Nephron progenitor cell (in vitro differentiated cells): ENCODE data around the gene CHRM4.
A peak's percentile ranks its signal among the peaks of the same experiment; 100 is the strongest.

Experiments
- DNase-seq: peaks from one replicate; pipeline ENCODE4 v3.0.0; 2021
- H3K27ac Mint-ChIP-seq: 2 replicates; pipeline ENCODE4 v1.8.0; 2021; ENCODE audit warnings: mild to moderate bottlenecking, moderate library complexity, mixed read lengths
- H3K27me3 Mint-ChIP-seq: 2 replicates; pipeline ENCODE4 v1.8.0; 2021; ENCODE audit warnings: mild to moderate bottlenecking, low read depth, mixed read lengths; ENCODE audit not compliant: poor library complexity
- H3K36me3 Mint-ChIP-seq: 2 replicates; pipeline ENCODE4 v1.8.0; 2021; ENCODE audit warnings: low read depth, mixed read lengths
- H3K4me1 Mint-ChIP-seq: 2 replicates; pipeline ENCODE4 v1.8.0; 2021; ENCODE audit warnings: mixed read lengths
- H3K4me3 Mint-ChIP-seq: 2 replicates; pipeline ENCODE4 v1.8.0; 2021; ENCODE audit warnings: mild to moderate bottlenecking, moderate library complexity, mixed read lengths
- H3K9me3 Mint-ChIP-seq: 2 replicates; pipeline ENCODE4 v1.8.0; 2021; ENCODE audit warnings: mild to moderate bottlenecking, moderate library complexity, mixed read lengths
- TF ChIP-seq, protein P1 (sequence below): fragments of 200-600 bp; sonication (generic); IDR thresholded peaks from 2 replicates; pipeline ENCODE4 v1.5.0; 2021; ENCODE audit warnings: antibody characterized with exemption

The CHRM4 gene

DNA sequence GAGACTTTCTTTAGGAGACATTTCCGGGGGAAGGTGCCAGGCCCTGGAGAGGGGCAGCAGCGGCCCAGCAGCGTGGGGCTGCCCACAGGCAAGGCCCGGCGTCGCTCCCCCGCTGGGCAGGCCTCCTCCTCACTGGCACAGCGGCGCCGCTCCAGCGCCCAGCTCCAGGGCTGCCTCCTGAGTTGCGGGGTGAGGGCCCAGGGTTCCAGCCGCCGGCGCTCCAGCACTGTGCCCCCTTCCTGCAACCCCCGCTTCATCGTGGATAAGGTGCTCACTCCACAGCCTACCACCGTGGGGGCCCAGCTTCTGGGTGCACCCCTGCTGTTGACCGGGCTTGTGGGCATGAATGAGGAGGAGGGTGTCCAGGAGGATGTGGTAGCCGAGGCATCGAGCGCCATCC, 25.3 kb downstream of the CHRM4 start:
- peaks cover 10% of the 10 kb centered on the region for H3K36me3 Mint-ChIP-seq
- peaks cover 86% of the 10 kb centered on the region for H3K4me1 Mint-ChIP-seq
- H3K4me3 Mint-ChIP-seq = no peak overlapping the region
- TF ChIP-seq, protein P1, sequence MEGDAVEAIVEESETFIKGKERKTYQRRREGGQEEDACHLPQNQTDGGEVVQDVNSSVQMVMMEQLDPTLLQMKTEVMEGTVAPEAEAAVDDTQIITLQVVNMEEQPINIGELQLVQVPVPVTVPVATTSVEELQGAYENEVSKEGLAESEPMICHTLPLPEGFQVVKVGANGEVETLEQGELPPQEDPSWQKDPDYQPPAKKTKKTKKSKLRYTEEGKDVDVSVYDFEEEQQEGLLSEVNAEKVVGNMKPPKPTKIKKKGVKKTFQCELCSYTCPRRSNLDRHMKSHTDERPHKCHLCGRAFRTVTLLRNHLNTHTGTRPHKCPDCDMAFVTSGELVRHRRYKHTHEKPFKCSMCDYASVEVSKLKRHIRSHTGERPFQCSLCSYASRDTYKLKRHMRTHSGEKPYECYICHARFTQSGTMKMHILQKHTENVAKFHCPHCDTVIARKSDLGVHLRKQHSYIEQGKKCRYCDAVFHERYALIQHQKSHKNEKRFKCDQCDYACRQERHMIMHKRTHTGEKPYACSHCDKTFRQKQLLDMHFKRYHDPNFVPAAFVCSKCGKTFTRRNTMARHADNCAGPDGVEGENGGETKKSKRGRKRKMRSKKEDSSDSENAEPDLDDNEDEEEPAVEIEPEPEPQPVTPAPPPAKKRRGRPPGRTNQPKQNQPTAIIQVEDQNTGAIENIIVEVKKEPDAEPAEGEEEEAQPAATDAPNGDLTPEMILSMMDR = no peak
- no peaks in the 10 kb centered on the region for H3K9me3 Mint-ChIP-seq
- peaks cover 4% of the 10 kb centered on the region for H3K27me3 Mint-ChIP-seq
- H3K27ac Mint-ChIP-seq = peak overlapping the region; percentile 94
- no peak for DNase-seq

DNA sequence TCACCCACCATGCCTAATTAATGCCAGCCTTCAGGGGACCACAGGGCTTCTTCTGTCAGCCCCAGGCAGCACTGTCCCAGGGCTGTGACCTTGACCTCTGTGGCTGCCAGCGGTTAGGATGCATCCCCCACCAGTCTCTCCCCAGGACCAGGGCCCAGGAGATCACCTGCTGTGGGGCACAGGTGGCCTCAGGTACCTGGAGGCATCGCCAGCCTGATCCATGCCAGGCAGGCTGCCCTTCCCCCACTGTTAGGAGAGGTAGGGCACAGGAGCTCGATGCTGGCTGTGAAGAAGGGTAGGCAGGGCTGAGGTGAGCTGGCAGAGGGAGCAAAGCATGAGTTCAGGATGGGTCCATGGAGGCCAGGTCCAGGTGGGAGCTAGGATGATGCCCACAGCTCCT, 26.8 kb downstream of the CHRM4 start:
- Mint-ChIP-seq H3K4me3 (peak overlapping the region; percentile 32), H3K4me1 (peaks cover 83% of the 10 kb centered on the region), H3K36me3 (peaks cover 5% of the 10 kb centered on the region), H3K27ac (peak overlapping the region; percentile 86), H3K9me3 (no peaks in the 10 kb centered on the region), H3K27me3 (peaks cover 4% of the 10 kb centered on the region)
- TF ChIP-seq, protein P1 = no peak
- no peak for DNase-seq

DNA sequence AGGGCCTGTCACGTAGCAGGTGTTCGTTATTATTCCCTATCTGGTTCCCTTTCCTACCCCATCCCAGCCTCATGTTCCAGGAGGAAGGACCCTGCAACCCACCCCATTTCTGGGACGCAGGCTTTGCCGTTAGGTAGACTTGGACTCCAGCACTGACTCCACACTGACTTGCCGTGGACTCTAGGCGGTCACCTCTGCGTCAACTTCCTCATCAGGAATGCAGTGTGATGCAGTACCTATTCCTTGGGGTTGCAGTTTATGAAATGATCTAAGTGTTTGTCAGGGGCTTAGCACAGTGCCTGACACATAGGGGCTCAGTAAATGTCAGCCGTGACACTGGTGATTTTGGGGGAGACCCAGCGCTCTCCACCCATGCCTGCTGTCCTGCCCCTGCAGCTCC, 27.5 kb downstream of the CHRM4 start:
- DNase-seq = no peak

DNA sequence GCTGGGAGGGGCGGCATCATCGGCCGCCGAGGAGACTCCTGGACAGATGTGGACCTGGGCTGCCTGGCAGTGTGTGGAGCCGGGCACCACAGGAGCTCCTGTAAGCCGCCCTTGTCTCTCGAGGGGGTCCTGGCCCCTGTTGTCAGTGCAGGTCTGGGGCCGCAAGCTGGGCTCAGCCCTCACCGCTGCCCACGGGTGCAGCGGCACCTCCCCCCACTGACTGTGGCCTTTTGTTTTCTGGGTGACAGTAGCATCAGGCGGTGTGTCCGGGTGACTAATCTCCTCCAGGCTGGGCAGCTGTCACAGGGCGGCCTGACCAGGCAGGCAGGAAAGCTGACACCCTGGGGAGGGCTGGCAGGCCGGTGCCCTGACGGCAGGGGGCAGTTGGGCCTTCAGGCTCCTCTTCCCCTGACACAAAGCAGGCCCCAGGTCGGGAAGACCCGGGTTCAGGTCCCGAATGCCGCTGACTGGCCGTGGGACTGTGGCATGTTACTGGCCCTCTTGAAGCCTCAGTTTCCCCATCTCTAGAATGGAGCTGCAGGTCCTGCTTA, 28.0 kb downstream of the CHRM4 start:
- H3K4me1 Mint-ChIP-seq = peaks cover 71% of the 10 kb centered on the region
- H3K36me3 Mint-ChIP-seq = peaks cover 3% of the 10 kb centered on the region
- DNase-seq = no peak
- H3K9me3 Mint-ChIP-seq = no peaks in the 10 kb centered on the region
- H3K27ac Mint-ChIP-seq = no peak overlapping the region
- TF ChIP-seq, protein P1 = no peak
- peaks cover 4% of the 10 kb centered on the region for H3K27me3 Mint-ChIP-seq
- H3K4me3 Mint-ChIP-seq = no peak overlapping the region

More for the DNA sequence above, 27.5 kb downstream of the CHRM4 start:
- no peak overlapping the region for H3K27ac Mint-ChIP-seq
- no peaks in the 10 kb centered on the region for H3K9me3 Mint-ChIP-seq
- TF ChIP-seq, protein P1 = no peak
- peaks cover 5% of the 10 kb centered on the region for H3K36me3 Mint-ChIP-seq
- no peak overlapping the region for H3K4me3 Mint-ChIP-seq
- peaks cover 4% of the 10 kb centered on the region for H3K27me3 Mint-ChIP-seq
- peaks cover 76% of the 10 kb centered on the region for H3K4me1 Mint-ChIP-seq

DNA sequence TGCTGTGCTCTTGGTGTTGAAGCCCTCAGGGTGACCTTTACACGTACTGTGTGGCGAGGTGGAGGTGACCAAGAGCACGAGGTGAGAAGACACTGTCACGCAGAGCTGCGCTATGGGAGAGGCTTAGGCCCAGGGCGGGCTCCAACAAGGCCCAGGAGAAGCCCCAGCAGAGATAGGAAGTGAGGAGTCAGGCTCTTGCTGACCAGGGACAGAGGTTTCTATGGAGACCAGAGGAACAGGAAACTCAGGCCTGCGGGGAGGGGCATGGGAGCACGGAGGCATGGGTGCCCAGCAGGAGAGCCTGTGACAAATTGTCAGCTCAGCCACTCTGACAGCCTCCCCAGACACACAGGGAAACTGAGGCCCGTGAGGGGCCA, 28.6 kb downstream of the CHRM4 start:
- H3K4me1 Mint-ChIP-seq = peaks cover 66% of the 10 kb centered on the region
- H3K27me3 Mint-ChIP-seq = peaks cover 4% of the 10 kb centered on the region
- H3K4me3 Mint-ChIP-seq = peak overlapping the region; percentile 64
- no peaks in the 10 kb centered on the region for H3K36me3 Mint-ChIP-seq
- H3K9me3 Mint-ChIP-seq = no peaks in the 10 kb centered on the region
- TF ChIP-seq, protein P1 = no peak
- H3K27ac Mint-ChIP-seq = peak overlapping the region; percentile 85
- no peak for DNase-seq
